Measurements from ENCODE around the gene CAPN9.
A peak's percentile ranks its signal among the peaks of the same experiment; 100 is the strongest.

CAPN9 gene

GRCh38 chr1:230797942-230798365, 50.8 kb downstream of the CAPN9 start:
- no peak for TF ChIP-seq POLR2A (IDR thresholded peaks at IDR 0.05; ENCODE audit: low read length)
- TF ChIP-seq GATA1 (IDR thresholded peaks at IDR 0.05; ENCODE audit: low read depth, low read length), result no peak
- peak; percentile 57 to 70 for DNase-seq

DNA sequence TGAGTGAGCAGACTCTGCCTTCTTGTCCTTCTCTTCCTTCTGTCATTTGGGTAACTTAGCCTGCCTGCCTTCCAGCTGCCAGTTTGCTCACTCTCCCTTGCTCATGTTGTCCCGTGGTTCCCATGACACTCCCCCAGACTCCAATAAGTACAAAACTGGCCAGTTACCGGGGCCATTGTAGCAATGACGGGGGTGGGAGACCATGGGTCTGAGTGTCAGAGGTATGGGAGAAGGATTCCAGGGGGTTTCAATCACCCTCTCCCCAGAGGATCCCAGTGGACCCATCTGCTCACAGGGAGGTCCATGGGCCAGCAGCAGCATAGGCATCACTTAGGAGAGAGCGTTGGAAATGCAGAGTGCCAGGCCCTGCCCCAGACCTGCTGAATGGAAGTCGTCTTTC, 51.3 kb downstream of the CAPN9 start:
- DNase-seq, result no peak
- TF ChIP-seq POLR2A (IDR thresholded peaks at IDR 0.05; ENCODE audit: low read length), result no peak
- no peak for TF ChIP-seq GATA1 (IDR thresholded peaks at IDR 0.05; ENCODE audit: low read depth, low read length)

DNA sequence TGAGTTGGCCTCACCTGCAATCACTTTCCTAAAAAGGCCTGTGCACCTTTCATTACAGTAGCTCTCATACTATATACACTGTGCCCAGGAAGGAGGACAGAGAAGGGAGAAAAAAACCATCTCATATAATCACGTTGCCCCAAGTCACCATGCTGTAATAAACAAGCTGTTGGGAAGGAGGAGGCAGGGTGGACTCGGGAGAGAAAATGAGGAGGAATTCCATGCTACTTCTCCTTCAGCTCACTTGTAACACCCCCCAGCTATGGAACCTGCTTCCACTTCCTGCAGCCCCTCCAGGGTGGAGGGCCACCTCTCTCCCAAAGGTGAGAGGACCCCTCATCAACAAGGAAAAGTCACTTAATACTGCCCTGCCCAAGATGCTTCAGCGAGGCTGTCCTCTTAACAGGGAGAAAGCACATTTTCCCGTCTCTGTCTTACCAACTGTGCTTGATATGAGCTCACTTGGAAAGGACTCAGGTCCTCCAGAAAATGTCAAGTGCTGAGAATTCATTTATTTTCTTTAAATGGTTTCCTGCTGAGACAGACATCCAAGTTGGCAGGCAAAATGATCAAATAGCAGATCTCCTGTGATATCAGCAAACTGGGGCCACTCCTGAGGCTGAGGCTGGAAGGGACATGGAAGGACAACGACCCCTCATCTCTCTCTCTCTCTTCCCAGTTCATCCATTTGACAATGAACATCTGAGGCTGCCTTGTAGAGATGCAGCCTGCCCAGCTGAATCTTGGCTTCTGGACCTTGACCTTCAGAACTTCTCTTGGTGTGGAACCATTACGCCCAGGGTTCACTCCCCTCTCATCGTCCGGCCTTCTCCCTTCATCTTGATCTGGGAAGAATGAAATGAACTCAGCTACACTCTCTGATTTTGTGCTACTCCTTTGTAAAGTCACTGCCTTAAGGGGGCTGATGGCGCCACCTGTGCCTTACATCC, 54.0 kb downstream of the CAPN9 start:
- no peak for DNase-seq
- TF ChIP-seq GATA1 (IDR thresholded peaks at IDR 0.05; ENCODE audit: low read depth, low read length), result no peak
- TF ChIP-seq POLR2A (IDR thresholded peaks at IDR 0.05; ENCODE audit: low read length), result no peak

DNA sequence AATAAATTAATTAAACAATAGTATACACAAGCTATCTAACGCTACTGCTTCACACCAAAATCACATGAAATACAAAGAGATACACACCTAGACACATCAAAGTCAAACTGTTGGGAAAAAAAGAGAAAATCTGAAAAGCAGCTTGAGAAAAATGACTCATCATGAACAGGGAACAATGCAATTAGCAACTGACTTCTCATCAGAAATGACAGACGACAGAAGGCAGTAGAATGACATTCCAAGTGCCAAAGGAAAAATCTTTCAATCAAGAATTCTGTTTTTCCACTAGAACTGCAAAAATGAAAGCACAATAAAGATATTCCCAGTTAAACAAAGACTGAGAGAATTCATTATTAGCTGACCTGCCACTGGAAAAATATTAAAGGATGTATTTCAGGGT, 57.2 kb downstream of the CAPN9 start:
- no peak for TF ChIP-seq POLR2A (IDR thresholded peaks at IDR 0.05; ENCODE audit: low read length)
- TF ChIP-seq GATA1 (IDR thresholded peaks at IDR 0.05; ENCODE audit: low read depth, low read length), result no peak
- DNase-seq, result no peak

DNA sequence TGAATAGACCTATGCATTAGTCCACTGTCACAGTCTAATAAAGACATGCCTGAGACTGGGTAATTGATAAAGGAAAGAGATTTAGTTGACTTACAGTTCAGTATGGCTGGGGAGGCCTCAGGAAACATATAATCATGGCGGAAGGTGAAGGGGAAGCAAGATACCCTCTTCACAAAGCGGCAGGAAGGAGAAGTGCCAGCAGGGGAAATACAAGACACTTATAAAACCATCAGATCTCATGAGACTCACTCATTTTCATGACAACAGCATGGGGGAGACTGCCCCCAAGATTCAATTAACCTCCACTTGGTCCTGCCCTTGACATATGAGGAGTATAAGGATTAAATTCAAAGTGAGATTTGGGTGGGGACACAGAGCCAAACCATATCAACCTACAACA, 59.4 kb downstream of the CAPN9 start:
- TF ChIP-seq POLR2A (IDR thresholded peaks at IDR 0.05; ENCODE audit: low read length), result no peak
- TF ChIP-seq GATA1 (IDR thresholded peaks at IDR 0.05; ENCODE audit: low read depth, low read length), result no peak
- no peak for DNase-seq

DNA sequence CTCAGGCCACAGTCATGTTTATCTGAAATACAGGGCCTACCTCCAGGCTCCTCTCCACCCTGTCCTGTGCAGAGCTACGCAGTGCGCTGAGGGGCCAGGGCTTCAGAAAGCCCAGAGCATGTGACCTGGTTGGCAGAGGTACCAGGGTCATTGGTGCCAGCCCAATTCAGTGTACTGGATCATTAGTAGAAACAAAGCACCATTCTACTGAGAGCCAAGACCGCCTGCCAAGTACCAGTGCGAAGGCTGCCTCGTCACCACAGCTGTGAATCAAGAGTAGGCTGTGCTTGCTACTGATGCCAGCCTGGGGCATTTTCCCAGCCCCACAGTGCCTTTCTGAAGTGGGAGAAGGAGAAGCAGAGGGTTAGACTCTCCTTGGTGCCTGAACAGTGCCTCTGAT, 59.8 kb downstream of the CAPN9 start:
- TF ChIP-seq POLR2A (IDR thresholded peaks at IDR 0.05; ENCODE audit: low read length) (no peak), GATA1 (IDR thresholded peaks at IDR 0.05; ENCODE audit: low read depth, low read length) (no peak)
- no peak for DNase-seq

- TF ChIP-seq POLR2A (IDR thresholded peaks at IDR 0.05; ENCODE audit: low read length) (no peak), GATA1 (IDR thresholded peaks at IDR 0.05; ENCODE audit: low read depth, low read length) (no peak)
- DNase-seq, result no peak
Observed at GRCh38 chr1:230807561-230808280, 60.5 kb downstream of the CAPN9 start.

GRCh38 chr1:230808281-230808872, 61.2 kb downstream of the CAPN9 start:
- TF ChIP-seq GATA1 (IDR thresholded peaks at IDR 0.05; ENCODE audit: low read depth, low read length) (no peak), POLR2A (IDR thresholded peaks at IDR 0.05; ENCODE audit: low read length) (no peak)
- no peak for DNase-seq

DNA sequence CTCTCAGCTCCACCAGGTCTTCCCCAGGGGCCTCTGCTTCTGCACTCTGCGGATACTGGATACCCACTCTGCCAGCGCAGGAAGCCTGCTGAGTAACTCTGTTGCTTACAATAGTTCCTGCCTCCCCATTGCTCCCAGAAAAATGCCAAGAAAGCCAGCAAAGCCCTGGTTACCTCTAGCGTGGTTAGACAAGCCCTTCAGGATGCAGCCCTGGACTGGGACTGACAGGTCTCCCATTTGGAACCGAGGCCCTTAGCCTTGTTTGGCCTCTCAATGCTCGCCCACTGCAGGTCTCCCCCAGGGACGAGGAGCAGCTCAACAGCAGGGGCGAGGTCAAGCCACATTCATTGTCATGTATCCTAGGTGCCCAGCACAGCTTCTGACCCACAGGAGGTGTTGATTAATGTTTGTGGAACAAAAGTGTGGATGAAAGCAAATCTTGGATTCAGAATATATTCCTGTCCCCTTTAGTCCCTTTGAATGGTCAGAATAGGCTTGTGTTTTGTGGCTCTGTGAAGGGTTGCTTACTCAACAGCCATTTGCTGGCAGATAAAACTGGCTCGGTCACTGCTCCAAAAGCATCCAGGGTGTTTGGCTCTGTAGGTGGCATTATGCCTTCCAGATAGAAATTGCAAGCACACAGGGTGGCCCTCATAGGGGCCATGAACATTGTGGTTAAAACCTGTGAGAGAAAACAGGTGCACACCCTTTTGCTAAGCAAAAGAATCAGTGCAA, 62.2 kb downstream of the CAPN9 start:
- TF ChIP-seq POLR2A (IDR thresholded peaks at IDR 0.05; ENCODE audit: low read length) (no peak), GATA1 (IDR thresholded peaks at IDR 0.05; ENCODE audit: low read depth, low read length) (no peak)
- no peak for DNase-seq

- no peak for TF ChIP-seq GATA1 (IDR thresholded peaks at IDR 0.05; ENCODE audit: low read depth, low read length)
- no peak for TF ChIP-seq POLR2A (IDR thresholded peaks at IDR 0.05; ENCODE audit: low read length)
- DNase-seq, result no peak
Observed at GRCh38 chr1:230812568-230812967, 65.4 kb downstream of the CAPN9 start.

GRCh38 chr1:230814949-230815692, 67.9 kb downstream of the CAPN9 start:
- no peak for TF ChIP-seq GATA1 (IDR thresholded peaks at IDR 0.05; ENCODE audit: low read depth, low read length)
- TF ChIP-seq POLR2A (IDR thresholded peaks at IDR 0.05; ENCODE audit: low read length), result no peak
- DNase-seq, result no peak

DNA sequence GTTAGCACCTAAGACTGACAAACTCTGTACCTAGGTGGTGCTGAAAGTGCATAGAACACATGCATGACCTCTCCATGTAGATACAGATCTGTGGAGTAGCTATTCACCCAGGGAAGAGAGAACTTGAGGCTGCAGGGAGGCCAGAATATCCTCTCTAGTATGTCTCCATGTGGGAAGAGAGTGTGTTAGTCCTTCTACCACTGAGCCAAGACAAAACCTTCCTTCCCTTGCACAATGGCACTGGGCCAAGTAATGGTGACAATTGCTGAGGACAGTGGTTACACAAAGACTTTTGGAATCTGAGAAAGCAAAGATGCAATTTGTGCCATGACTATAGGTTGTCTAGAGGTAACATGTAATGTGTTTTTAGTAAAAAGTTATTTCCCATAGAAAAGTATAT, 68.8 kb downstream of the CAPN9 start:
- TF ChIP-seq GATA1 (IDR thresholded peaks at IDR 0.05; ENCODE audit: low read depth, low read length), result no peak
- no peak for TF ChIP-seq POLR2A (IDR thresholded peaks at IDR 0.05; ENCODE audit: low read length)
- DNase-seq, result no peak

DNA sequence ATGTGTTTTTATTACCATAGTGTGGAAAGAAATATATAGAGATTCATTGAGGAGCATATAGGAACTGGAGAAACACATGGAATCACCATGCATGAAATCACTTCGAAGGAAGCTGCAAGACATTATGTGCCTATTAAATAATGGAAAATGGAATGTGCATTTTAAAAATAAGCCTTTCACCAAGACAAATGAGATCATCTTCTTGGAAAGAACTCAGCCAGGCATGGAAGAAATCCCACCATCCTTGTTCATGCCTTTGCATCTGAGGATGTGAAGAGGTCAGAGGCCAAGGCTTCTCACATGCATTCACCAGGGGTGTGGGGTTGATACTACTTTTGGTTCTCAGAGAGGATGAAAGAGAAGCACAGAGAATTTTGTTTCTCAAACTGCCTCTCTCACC, 71.2 kb downstream of the CAPN9 start:
- no peak for DNase-seq
- no peak for TF ChIP-seq GATA1 (IDR thresholded peaks at IDR 0.05; ENCODE audit: low read depth, low read length)
- no peak for TF ChIP-seq POLR2A (IDR thresholded peaks at IDR 0.05; ENCODE audit: low read length)
